GM10266 (cell line): ENCODE measurements around the gene ATPAF2.

Experiments used
- DNase-seq: peaks from one replicate; pipeline ENCODE4 v3.0.0; 2012; ENCODE audit errors: extremely low spot score
- TF ChIP-seq, protein P1 (sequence below): IDR thresholded peaks from 2 replicates; pipeline ENCODE4 v1.5.1; 2012; ENCODE audit warnings: mild to moderate bottlenecking, low read depth; ENCODE audit not compliant: control insufficient read depth, insufficient read depth; ENCODE audit errors: missing control alignments

Gene ATPAF2

DNA sequence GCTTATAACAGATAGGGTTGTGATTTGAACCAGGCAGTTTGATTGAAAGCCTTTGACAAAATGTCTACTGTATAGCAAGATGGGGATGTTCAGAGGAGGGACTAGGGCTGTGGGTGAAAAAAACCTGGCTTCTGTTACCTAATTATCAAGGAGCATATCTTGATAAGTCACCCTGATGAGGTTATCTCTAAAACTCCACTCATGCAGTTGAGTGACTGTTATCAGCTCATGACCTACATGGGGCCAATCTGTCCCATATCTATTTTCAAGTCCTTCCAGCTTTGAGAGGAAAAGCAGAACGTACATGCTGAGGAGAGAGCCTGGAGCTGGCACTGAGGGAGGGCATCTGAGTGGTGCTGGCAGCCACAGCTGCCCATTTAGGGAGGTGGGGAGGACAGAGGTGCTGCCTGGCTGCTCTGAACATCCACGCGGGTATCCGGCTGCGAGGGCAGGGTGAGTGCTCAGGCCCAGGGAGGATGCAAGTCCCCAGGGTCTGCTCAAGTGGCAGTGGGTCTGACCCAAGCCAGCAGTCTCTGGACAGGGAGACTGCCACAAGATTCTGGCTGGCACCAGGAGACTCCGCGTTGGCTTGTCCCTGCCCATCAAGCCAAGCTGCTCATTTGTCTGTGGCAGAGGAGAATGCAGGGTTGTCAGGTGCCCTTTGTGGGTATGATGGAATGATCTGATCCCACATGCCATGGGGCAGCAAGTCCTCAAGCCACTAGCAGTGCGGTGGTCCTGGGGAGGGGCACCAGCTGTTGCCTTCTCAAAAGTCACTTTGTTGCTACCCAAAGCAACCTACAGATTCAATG, 29.2 kb downstream of the ATPAF2 start:
- DNase-seq, result no peak
- TF ChIP-seq, protein P1, sequence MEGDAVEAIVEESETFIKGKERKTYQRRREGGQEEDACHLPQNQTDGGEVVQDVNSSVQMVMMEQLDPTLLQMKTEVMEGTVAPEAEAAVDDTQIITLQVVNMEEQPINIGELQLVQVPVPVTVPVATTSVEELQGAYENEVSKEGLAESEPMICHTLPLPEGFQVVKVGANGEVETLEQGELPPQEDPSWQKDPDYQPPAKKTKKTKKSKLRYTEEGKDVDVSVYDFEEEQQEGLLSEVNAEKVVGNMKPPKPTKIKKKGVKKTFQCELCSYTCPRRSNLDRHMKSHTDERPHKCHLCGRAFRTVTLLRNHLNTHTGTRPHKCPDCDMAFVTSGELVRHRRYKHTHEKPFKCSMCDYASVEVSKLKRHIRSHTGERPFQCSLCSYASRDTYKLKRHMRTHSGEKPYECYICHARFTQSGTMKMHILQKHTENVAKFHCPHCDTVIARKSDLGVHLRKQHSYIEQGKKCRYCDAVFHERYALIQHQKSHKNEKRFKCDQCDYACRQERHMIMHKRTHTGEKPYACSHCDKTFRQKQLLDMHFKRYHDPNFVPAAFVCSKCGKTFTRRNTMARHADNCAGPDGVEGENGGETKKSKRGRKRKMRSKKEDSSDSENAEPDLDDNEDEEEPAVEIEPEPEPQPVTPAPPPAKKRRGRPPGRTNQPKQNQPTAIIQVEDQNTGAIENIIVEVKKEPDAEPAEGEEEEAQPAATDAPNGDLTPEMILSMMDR, result no peak

DNA sequence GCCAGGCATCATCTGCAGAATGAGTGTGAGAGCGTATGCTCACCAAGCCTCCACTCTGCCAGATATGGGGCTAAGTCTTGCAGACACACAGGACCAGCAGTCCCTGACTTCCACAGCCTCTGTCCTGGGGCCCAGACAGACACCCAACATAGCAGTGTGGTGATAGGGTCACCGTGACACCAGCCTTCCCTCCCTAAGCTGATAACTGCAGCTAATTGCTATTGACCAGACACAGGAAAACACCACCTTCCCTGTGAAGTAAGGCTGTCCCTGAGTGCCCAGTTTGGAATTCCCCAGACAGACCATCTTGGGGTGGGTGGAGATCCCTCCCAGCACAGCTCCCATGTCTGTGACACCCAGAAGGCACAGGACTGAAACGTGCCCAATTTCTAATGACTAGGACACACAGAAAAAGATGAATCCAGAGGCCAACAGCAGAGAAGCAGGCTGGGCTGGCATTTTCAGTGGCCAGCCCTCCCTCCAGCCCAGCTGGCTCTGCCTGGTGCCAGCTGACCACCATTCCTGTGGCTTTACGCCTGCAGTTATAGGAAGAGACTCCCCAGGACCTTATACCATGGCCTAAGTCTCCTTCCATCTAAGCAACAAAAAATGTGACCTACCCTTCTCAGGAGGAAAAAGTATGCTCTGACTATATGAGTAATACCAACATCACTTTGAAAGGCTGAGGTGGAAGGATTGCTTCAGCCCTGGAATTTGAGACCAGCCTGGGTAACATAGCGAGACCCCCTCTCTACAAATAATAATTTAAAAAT, 30.3 kb downstream of the ATPAF2 start:
- DNase-seq, result no peak
- TF ChIP-seq, protein P1, result no peak

DNA sequence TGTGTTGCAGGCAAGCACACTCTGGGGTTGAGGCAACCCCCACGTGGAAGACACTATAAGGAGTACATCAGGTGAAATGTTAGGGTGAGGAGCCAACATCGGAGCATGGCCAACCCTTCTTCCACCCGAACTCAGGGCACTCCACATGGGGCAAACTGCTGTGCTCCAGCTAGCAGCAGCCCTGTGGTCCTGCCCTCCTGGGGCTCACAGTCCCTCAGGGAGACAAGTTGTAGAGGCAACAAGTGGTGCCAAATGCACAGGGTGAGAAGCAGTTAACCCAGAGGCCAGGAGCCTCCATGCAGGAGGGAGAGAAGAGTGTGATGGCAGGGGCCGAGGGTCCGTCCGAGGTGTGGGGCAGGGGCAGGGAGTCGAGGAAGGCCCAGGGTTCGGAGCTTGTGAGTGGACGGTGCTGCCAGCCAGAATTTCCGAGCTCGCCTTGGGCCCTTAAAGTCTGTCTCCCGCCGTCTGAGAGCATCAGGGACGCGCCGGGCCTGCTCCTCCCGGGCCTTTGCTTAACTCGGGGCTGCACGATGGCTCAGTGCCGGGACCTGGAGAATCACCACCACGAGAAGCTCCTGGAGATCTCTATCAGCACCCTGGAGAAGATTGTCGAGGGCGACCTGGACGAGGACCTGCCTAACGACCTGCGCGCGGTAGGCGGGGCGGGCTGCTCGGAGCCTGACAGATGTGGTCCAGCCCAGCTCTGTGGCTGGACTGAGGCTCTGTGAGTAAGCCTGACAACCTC, 32.3 kb downstream of the ATPAF2 start:
- DNase-seq, result no peak
- TF ChIP-seq, protein P1, result no peak

DNA sequence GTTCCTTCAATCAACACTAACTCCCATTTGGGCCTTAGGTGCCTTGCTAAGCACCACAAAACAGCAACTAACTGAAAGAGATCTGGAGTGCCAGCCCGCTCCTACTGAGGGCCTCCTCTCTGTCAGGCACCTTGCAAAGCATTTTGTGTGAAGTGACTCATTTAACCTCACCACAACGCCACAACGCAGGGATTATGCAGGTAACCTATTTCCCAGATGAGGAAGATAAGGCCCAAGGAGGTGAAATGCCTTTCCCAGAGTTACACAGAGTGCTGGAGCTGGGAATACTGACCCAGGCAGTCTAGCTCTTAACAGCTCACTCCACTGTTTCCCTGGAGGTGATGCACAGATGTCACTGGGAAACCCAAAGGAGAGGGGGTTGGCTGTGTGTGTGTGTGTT, 33.5 kb downstream of the ATPAF2 start:
- TF ChIP-seq, protein P1, result no peak
- no peak for DNase-seq

DNA sequence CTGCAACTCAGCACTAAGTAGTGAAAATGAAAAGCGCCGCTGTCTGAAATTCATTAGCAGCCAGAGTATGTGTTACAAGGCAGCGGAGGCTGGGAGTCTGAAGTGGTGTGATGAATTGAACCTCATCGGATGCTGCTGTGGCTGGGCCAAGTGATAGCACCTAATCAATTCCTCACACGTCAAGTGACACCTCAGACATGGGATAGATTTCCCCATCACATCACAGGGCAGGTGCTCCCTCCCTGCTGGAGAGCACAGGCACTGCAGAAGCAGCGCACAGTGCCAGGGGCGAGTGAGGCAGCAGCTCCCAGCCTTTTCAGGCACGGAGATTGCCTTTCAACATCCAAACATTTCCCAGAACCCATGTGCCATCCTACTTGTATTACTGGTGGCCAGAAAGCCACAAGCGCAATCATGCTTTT, 34.1 kb downstream of the ATPAF2 start:
- DNase-seq, result no peak
- TF ChIP-seq, protein P1, result no peak

DNA sequence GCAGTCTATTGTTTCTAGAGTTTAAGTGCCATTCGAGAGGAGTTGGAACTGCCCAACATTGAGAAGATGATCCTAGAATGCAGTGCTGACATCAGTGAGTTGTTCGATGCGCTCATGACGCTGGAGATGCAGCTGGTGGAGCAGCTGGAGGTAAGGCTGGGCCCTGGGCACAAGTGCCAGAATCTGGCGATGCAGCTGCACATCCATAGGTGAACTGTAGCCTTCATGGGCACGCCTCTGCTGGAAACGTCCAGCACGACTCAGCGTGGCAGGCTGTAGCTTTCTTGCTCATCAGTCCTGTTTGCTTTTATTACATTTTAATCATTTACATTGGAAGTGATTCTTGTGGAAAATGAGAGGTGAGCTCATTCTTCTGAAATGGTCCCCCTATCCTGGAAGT, 34.6 kb downstream of the ATPAF2 start:
- no peak for DNase-seq
- TF ChIP-seq, protein P1, result no peak
